ENCODE results near the gene SPP1.
"Not testable (repeated sequence)": the region's sequence is repeated elsewhere in the genome, so short reads cannot be mapped to it uniquely, and the experiment has no call there.

Gene SPP1

GRCh38 chr4:87995435-87995834 is 19.9 kb downstream of the SPP1 start:
- no peak for DNase-seq

- DNase-seq = peak in 1 of 2 experiments; percentile 5
These were observed 23.7 kb downstream of the SPP1 start for GRCh38 chr4:87999191-87999691.

GRCh38 chr4:88001871-88002270 is 26.4 kb downstream of the SPP1 start:
- DNase-seq = no peak

- no peak for DNase-seq
These were observed 27.3 kb downstream of the SPP1 start for GRCh38 chr4:88002786-88003185.

DNA sequence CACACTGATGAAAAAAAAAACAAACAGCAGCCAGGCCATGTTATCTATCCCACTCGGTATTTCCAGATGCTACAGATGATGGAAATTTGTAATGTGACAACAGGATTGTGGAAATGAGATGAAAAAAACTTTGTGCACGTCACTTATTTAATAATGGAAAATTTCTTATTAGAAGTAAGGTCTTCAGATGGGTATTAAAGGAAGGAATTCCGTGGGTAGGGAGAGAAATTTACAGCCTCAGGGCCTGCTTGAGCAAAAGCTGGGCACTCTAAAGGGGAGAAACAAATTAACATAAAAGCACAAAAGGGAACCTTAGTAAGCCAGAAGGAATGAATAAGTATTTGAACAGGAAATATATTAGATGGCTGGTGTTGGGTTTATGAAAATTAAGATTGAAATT is 27.7 kb downstream of the SPP1 start:
- DNase-seq = no peak

- no peak for DNase-seq
These were observed 29.6 kb downstream of the SPP1 start for GRCh38 chr4:88005076-88005475.

GRCh38 chr4:88005946-88006345 is 30.4 kb downstream of the SPP1 start:
- DNase-seq = no peak

DNA sequence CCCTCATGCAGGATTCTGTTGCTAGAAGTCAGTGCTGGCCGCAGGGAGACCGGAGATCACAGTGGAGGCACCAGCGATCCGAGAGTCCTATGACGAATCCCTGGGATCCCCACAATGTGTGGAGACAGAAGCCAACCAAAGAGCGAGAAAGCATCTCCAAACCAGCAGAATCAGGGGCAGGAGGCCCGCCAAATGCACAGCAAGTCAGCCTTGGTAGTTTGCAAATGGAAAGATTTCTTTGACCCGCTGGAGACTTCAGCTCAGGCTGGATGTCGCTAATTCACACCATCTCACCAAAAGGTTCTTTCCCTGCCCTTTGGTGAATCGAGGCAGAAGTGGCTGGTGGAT is 31.4 kb downstream of the SPP1 start:
- no peak for DNase-seq

DNA sequence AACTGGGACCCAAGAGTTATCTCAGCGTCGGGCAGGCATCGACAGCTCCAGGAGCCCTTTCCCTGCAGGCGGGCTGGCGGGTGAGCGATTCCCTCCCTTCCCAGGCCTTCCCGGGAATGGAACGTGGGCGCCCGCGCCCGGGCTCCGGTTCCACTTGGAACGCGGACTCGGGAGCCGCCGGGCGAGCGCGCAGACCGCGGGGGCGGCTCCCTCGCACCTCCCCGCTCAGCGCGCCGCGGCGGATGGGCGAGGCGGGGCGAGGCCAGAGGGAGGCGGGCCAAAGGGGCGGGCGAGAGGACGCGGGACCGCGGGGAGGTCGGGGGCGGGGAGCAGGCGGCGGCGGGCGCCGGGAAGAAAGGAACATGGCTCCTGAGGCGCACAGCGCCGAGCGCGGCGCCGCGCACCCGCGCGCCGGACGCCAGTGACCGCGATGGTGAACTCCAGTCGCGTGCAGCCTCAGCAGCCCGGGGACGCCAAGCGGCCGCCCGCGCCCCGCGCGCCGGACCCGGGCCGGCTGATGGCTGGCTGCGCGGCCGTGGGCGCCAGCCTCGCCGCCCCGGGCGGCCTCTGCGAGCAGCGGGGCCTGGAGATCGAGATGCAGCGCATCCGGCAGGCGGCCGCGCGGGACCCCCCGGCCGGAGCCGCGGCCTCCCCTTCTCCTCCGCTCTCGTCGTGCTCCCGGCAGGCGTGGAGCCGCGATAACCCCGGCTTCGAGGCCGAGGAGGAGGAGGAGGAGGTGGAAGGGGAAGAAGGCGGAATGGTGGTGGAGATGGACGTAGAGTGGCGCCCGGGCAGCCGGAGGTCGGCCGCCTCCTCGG is 32.0 kb downstream of the SPP1 start, which contains the start of gene PKD2:
Gene PKD2, plus strand, starts transcription at position 332 of the 818 bp plus-strand sequence. Its CDS starts 99 bp downstream, at position 431.
- DNase-seq = peak; percentile 44 to 51

DNA sequence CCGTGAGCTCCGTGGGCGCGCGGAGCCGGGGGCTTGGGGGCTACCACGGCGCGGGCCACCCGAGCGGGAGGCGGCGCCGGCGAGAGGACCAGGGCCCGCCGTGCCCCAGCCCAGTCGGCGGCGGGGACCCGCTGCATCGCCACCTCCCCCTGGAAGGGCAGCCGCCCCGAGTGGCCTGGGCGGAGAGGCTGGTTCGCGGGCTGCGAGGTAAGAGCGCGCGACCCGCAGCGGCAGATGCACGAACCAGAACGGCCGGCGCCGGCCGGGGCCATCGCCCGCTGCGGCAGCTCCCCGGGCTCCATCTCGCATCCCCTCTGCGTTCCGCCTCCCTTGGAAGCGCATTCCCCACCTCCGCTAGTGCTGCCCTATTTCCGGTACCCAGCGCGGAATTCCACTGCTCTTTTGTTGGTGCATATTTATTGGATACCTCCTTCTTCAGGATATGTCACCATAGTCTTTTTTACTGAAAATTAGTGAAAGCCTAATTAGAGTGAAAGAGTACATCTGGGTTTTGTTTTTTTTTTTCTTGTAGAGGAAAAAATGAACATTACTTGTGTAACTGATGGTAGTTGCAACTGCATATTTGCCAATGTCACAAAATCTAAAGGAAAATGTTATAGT is 32.7 kb downstream of the SPP1 start:
- DNase-seq = peak; percentile 27 to 28

- DNase-seq = peak; percentile 16 to 28
These were observed 33.2 kb downstream of the SPP1 start for GRCh38 chr4:88008743-88009171.

DNA sequence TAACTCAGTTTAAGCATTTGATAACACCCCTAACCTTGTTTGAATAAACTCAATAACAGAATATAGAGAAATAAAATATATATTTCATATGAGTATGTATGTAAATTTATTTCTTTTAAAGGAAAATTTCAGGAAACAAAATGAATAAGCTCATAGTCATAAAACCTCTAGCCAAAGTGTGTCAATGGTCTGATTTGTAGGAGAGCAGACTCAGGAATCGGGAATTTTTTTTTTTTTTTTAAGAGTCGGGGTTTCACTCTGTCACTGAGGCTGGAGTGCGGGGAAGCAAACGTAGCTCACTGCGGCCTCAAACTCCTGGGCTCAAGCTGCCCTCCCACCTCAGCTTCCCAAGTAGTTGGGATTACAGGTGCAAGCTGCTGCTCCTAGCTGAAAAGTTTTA is 34.4 kb downstream of the SPP1 start:
- no peak for DNase-seq

GRCh38 chr4:88010966-88011365 is 35.5 kb downstream of the SPP1 start:
- DNase-seq = no peak

- peak; percentile 84 to 85 for DNase-seq
These were observed 37.1 kb downstream of the SPP1 start for GRCh38 chr4:88012647-88013046.

DNA sequence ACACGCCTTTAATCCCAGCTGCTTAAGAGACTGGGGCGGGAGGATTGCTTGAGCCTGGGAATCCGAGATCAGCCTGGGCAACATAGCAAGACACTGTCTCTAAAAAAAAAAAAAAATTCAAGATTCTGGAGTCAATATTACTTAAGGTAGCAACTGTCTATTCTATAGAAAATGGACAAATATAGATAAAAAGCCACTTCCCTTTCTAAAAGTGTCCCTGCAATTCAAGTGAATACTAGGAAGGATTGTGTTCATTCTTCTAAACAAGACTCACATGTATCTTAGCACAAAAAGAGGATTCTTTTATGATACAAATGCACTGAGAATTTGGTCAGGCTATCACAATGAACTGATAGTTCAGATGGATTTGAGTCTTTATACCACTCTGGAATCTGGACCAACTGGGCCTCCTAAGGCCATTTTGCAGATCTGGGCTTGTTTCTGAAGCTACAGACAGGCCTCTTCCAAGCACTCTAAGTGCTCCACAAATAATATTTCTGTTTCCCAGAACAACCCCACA is 38.9 kb downstream of the SPP1 start:
- DNase-seq = no peak

- DNase-seq = no peak
These were observed 40.3 kb downstream of the SPP1 start for GRCh38 chr4:88015659-88016295.

GRCh38 chr4:88017516-88018297 is 42.2 kb downstream of the SPP1 start:
- no peak for DNase-seq

- no peak for DNase-seq
These were observed 43.0 kb downstream of the SPP1 start for GRCh38 chr4:88018466-88018865.

DNA sequence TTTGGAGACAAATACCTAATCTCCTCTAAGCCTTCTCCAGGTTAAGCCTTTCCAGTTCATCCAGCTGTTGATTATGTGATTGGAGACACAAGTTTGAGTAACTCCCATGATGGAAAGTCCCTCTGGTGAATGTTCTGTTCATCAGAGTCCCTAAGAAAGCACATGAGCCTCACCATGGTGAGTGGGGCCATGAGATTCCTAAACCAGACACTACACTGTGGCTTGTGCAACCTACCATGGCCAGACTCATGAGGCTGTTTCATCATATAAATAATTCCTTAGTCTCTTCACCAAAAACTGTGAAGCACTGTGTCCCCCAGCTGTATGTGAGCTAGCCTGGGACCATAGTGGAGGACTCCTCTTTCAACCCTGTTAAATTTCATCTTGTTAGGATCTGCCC is 46.3 kb downstream of the SPP1 start:
- no peak for DNase-seq

GRCh38 chr4:88022289-88022688 is 46.8 kb downstream of the SPP1 start:
- DNase-seq = no peak

DNA sequence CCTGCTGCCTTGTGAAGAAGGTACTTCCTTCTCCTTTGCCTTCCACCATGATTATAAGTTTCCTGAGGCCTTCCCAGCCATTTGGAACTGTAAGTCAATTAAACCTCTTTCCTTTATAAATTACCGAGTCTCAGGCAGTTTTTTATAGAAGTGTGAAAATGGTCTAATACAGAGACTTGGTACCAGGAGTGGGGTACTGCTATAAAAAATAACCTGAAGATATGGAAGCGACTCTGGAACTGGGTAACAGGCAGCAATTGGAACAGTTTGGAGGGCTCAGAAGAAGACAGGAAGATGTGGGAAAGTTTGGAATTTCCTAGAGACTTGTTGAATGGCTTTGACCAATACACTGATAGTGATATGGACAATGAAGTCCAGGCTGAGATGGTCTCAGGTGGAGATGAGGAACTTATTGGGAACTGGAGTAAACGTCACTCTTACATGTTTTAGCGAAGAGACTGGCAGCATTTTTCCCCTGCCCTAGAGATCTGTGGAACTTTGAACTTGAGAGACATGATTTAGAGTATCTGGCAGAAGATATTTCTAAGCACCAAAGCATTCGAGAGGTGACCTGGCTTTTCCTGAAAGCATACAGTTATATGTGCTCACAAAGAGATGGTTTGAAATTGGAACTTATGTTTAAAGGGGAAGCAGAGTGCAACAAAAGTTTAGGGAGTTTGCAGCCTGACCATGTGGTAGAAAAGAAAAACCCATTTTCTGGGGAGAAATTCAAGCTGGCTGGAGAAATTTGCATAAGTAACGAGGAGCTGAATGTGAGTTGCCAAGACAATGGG is 50.6 kb downstream of the SPP1 start:
- DNase-seq = not testable (repeated sequence)

Measured in Kasumi-1 (cell line).